ENCODE data around the gene UNC119B. TPM values are rescaled to one million over a fixed set of nuclear protein-coding genes. Genes with fewer than 3 reads are reported as not detected.

Gene UNC119B
- total RNA-seq, 4 donors from 2014 or later = 4.7 to 8.7 (median 7.8) TPM

GRCh38 chr12:120760349-120761254 is 50.3 kb downstream of the UNC119B start:
- in situ Hi-C loops (cut with MboI; ENCODE audit: low sequenced_read_pairs in 4 of 4) = no loop called here
- DNase-seq (peak; percentile 45 to 77), ATAC-seq (peak; percentile 51 to 70)
- Histone ChIP-seq H3K27me3 (no peaks in the 10 kb centered on the region), H3K27ac (peak overlapping the region; percentile 93 to 98 (median 94)), H3K36me3 (peaks cover 0 to 15% of the 10 kb centered on the region in 2 donors), H3K4me1 (peaks cover 44 to 49% of the 10 kb centered on the region in 2 donors), H3K9me3 (no peaks in the 10 kb centered on the region), H3K4me3 (peak overlapping the region; percentile 12 to 35 (median 22))
- intact Hi-C loops (cut with DNase I; ENCODE audit: low total_unique reads) = loop anchor here (1.0 to 5.0 kb wide), 4 partner anchors 35 to 1332 kb away; partner anchors contain the start of genes ACADS, MLEC and SPPL3
- TF ChIP-seq CTCF (IDR thresholded peaks at IDR 0.05 in 4 of 5, conservative IDR thresholded peaks at IDR 0.05 in 1 of 5) (no peak), POLR2A (IDR thresholded peaks at IDR 0.05) (no peak)

GRCh38 chr12:120761519-120761934 is 51.3 kb downstream of the UNC119B start:
- peak overlapping the region; percentile 93 to 98 (median 94) for H3K27ac ChIP-seq
- no peaks in the 10 kb centered on the region for H3K9me3 ChIP-seq
- TF ChIP-seq CTCF (IDR thresholded peaks at IDR 0.05 in 4 of 5, conservative IDR thresholded peaks at IDR 0.05 in 1 of 5) = no peak
- TF ChIP-seq POLR2A (IDR thresholded peaks at IDR 0.05) = peak in 1 of 2 donors; percentile 49
- in situ Hi-C loops (cut with MboI; ENCODE audit: low sequenced_read_pairs in 4 of 4) = no loop called here
- no peaks in the 10 kb centered on the region for H3K27me3 ChIP-seq
- intact Hi-C loops (cut with DNase I; ENCODE audit: low total_unique reads) = loop anchor here (1.0 to 5.0 kb wide), 4 partner anchors 36 to 1331 kb away; partner anchors contain the start of genes ACADS, MLEC and SPPL3
- ATAC-seq (peak; percentile 85 to 88), DNase-seq (peak; percentile 77 to 83)
- peaks cover 44 to 49% of the 10 kb centered on the region in 2 donors for H3K4me1 ChIP-seq
- peak overlapping the region; percentile 12 to 35 (median 22) for H3K4me3 ChIP-seq
- peaks cover 0 to 25% of the 10 kb centered on the region in 2 donors for H3K36me3 ChIP-seq

- H3K4me3 ChIP-seq = peak overlapping the region in 3 of 4 donors; percentile 22 to 35 (median 23)
- peak overlapping the region; percentile 93 to 98 (median 94) for H3K27ac ChIP-seq
- intact Hi-C loops (cut with DNase I; ENCODE audit: low total_unique reads) = loop anchor here (2.0 to 5.0 kb wide), 3 partner anchors 71 to 1330 kb away; partner anchors contain the start of gene MLEC
- no peaks in the 10 kb centered on the region for H3K27me3 ChIP-seq
- no peaks in the 10 kb centered on the region for H3K9me3 ChIP-seq
- peaks cover 0 to 30% of the 10 kb centered on the region in 2 donors for H3K36me3 ChIP-seq
- ATAC-seq (no peak), DNase-seq (no peak)
- in situ Hi-C loops (cut with MboI; ENCODE audit: low sequenced_read_pairs in 4 of 4) = no loop called here
- TF ChIP-seq POLR2A (IDR thresholded peaks at IDR 0.05) (no peak), CTCF (IDR thresholded peaks at IDR 0.05 in 4 of 5, conservative IDR thresholded peaks at IDR 0.05 in 1 of 5) (no peak)
- H3K4me1 ChIP-seq = peaks cover 44 to 49% of the 10 kb centered on the region in 2 donors
Measured at GRCh38 chr12:120762086-120762485, 51.8 kb downstream of the UNC119B start.

GRCh38 chr12:120763250-120763649 is 53.0 kb downstream of the UNC119B start:
- in situ Hi-C loops (cut with MboI; ENCODE audit: low sequenced_read_pairs in 4 of 4) = no loop called here
- no peak for ATAC-seq
- Histone ChIP-seq H3K36me3 (peaks cover 0 to 42% of the 10 kb centered on the region in 2 donors), H3K4me1 (peaks cover 34 to 41% of the 10 kb centered on the region in 2 donors), H3K27ac (peak overlapping the region; percentile 93 to 98 (median 94)), H3K9me3 (no peaks in the 10 kb centered on the region), H3K27me3 (no peaks in the 10 kb centered on the region), H3K4me3 (no peak overlapping the region)
- DNase-seq = no peak
- TF ChIP-seq POLR2A (IDR thresholded peaks at IDR 0.05) (no peak), CTCF (IDR thresholded peaks at IDR 0.05 in 4 of 5, conservative IDR thresholded peaks at IDR 0.05 in 1 of 5) (no peak)
- intact Hi-C loops (cut with DNase I; ENCODE audit: low total_unique reads) = loop anchor here (2.0 to 5.0 kb wide), 3 partner anchors 70 to 1329 kb away; partner anchors contain the start of gene MLEC
